Calu3 (cell line): ENCODE data around the gene RBM38. TPM values are rescaled to one million over a fixed set of nuclear protein-coding genes. Genes with fewer than 3 reads are reported as not detected.

Experiments
- BruUV-seq: library from RNA; stranded (reverse); fragments of 400-500 nt; replicated peaks from 2 replicates; lab custom pipeline; 2021; lab: Mats Ljungman, UMichigan
- CTCF ChIA-PET: fragments of 300-600 bp; sonication (Branson Sonifier 250); formaldehyde crosslinking; loops from one replicate; lab custom pipeline; 2022; ENCODE audit warnings: antibody characterized with exemption; lab: Charles Lee
- DNase-seq: peaks from one replicate; pipeline ENCODE4 v3.0.0; 2022
- H3K27ac Mint-ChIP-seq: one replicate; pipeline ENCODE4 v1.8.0; 2022; ENCODE audit warnings: mixed read lengths; ENCODE audit not compliant: unreplicated experiment
- H3K27me3 Mint-ChIP-seq: one replicate; pipeline ENCODE4 v1.8.0; 2022; ENCODE audit warnings: mixed read lengths; ENCODE audit not compliant: unreplicated experiment
- H3K36me3 Mint-ChIP-seq: one replicate; pipeline ENCODE4 v1.8.0; 2022; ENCODE audit warnings: mild to moderate bottlenecking, moderate library complexity, mixed read lengths; ENCODE audit not compliant: insufficient read depth, unreplicated experiment
- H3K4me1 Mint-ChIP-seq: one replicate; pipeline ENCODE4 v1.8.0; 2022; ENCODE audit warnings: mild to moderate bottlenecking, low read depth, mixed read lengths; ENCODE audit not compliant: unreplicated experiment
- H3K4me3 Mint-ChIP-seq: one replicate; pipeline ENCODE4 v1.8.0; 2022; ENCODE audit warnings: mild to moderate bottlenecking, low read depth, moderate library complexity, mixed read lengths; ENCODE audit not compliant: unreplicated experiment
- H3K9me3 Mint-ChIP-seq: one replicate; pipeline ENCODE4 v1.8.0; 2022; ENCODE audit warnings: low read depth, mixed read lengths; ENCODE audit not compliant: unreplicated experiment
- CTCF ChIP-seq: fragments of 200-600 bp; IDR thresholded peaks from one replicate; pipeline ENCODE4 v1.8.0; 2022; ENCODE audit warnings: antibody characterized with exemption; ENCODE audit not compliant: unreplicated experiment
- intact Hi-C: fragments of 100-400 bp; cut with micrococcal nuclease; formaldehyde crosslinking; loops from one replicate; pipeline ENCODE4 v1.10.0; 2022; ENCODE audit not compliant: unreplicated experiment
- total RNA-seq: library from RNA; stranded (reverse); gene quantifications from 2 replicates; pipeline ENCODE4 v1.2.3, GENCODE V29; 2022

RBM38 gene
- total RNA-seq, 1 experiment from 2014 or later: 29.5 TPM

- no TSS peak for BruUV-seq
- no peak for TF ChIP-seq CTCF
- Mint-ChIP-seq H3K9me3 (peaks cover 3% of the 10 kb centered on the region), H3K4me3 (no peak overlapping the region), H3K27me3 (peaks cover 23% of the 10 kb centered on the region), H3K27ac (no peak overlapping the region), H3K36me3 (peaks cover 13% of the 10 kb centered on the region), H3K4me1 (peaks cover 47% of the 10 kb centered on the region)
- CTCF ChIA-PET: interaction anchor here (1.0 kb wide), 1 partner anchor 20 kb away, joined by 4 read pairs; no protein-coding TSS in a partner anchor
- intact Hi-C loops: no loop called here
- DNase-seq: no peak
Observed at GRCh38 chr20:57432480-57432861, 41.3 kb downstream of the RBM38 start.

- CTCF ChIA-PET: interaction anchor here (1.0 kb wide), 1 partner anchor 20 kb away, joined by 4 read pairs; no protein-coding TSS in a partner anchor
- peaks cover 3% of the 10 kb centered on the region for H3K9me3 Mint-ChIP-seq
- peaks cover 13% of the 10 kb centered on the region for H3K36me3 Mint-ChIP-seq
- DNase-seq: peak; percentile 72
- no peak overlapping the region for H3K4me3 Mint-ChIP-seq
- H3K27me3 Mint-ChIP-seq: peaks cover 18% of the 10 kb centered on the region
- intact Hi-C loops: no loop called here
- H3K4me1 Mint-ChIP-seq: peaks cover 47% of the 10 kb centered on the region
- no peak overlapping the region for H3K27ac Mint-ChIP-seq
- no TSS peak for BruUV-seq
- TF ChIP-seq CTCF: no peak
Observed at GRCh38 chr20:57432862-57433491, 41.8 kb downstream of the RBM38 start.

GRCh38 chr20:57433657-57434389 lies 42.6 kb downstream of the RBM38 start:
- no peak for TF ChIP-seq CTCF
- H3K4me1 Mint-ChIP-seq: peaks cover 47% of the 10 kb centered on the region
- intact Hi-C loops: no loop called here
- DNase-seq: no peak
- peaks cover 13% of the 10 kb centered on the region for H3K36me3 Mint-ChIP-seq
- peaks cover 15% of the 10 kb centered on the region for H3K27me3 Mint-ChIP-seq
- BruUV-seq: no TSS peak
- peak overlapping the region; percentile 3 for H3K27ac Mint-ChIP-seq
- H3K4me3 Mint-ChIP-seq: no peak overlapping the region
- H3K9me3 Mint-ChIP-seq: peaks cover 3% of the 10 kb centered on the region
- CTCF ChIA-PET: interaction anchor here (1.2 kb wide), 1 partner anchor 13 kb away, joined by 3 read pairs; no protein-coding TSS in a partner anchor

- CTCF ChIA-PET: interaction anchor here (1.2 to 1.8 kb wide), 2 partner anchors 14 to 43 kb away, joined by 3 to 11 read pairs; partner anchors contain the start of gene RBM38
- Mint-ChIP-seq H3K9me3 (peaks cover 3% of the 10 kb centered on the region), H3K27ac (peak overlapping the region; percentile 3), H3K27me3 (peaks cover 12% of the 10 kb centered on the region), H3K4me1 (peaks cover 47% of the 10 kb centered on the region), H3K36me3 (peaks cover 14% of the 10 kb centered on the region), H3K4me3 (no peak overlapping the region)
- intact Hi-C loops: no loop called here
- TF ChIP-seq CTCF: peak; percentile 20
- BruUV-seq: no TSS peak
- no peak for DNase-seq
Observed at GRCh38 chr20:57434390-57434700, 43.1 kb downstream of the RBM38 start.
